Medulla oblongata (tissue), 1 donor: ENCODE data around the gene CITED4.
A peak's percentile ranks its signal among the peaks of the same experiment; 100 is the strongest.
"Not testable (repeated sequence)": the region's sequence is repeated elsewhere in the genome, so short reads cannot be mapped to it uniquely, and the experiment has no call there.

ENCODE experiments used
- DNase-seq: peaks from one replicate; pipeline ENCODE4 v3.0.0-alpha.2; 2015; ENCODE audit errors: extremely low spot score

Gene CITED4, protein sequence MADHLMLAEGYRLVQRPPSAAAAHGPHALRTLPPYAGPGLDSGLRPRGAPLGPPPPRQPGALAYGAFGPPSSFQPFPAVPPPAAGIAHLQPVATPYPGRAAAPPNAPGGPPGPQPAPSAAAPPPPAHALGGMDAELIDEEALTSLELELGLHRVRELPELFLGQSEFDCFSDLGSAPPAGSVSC

DNA sequence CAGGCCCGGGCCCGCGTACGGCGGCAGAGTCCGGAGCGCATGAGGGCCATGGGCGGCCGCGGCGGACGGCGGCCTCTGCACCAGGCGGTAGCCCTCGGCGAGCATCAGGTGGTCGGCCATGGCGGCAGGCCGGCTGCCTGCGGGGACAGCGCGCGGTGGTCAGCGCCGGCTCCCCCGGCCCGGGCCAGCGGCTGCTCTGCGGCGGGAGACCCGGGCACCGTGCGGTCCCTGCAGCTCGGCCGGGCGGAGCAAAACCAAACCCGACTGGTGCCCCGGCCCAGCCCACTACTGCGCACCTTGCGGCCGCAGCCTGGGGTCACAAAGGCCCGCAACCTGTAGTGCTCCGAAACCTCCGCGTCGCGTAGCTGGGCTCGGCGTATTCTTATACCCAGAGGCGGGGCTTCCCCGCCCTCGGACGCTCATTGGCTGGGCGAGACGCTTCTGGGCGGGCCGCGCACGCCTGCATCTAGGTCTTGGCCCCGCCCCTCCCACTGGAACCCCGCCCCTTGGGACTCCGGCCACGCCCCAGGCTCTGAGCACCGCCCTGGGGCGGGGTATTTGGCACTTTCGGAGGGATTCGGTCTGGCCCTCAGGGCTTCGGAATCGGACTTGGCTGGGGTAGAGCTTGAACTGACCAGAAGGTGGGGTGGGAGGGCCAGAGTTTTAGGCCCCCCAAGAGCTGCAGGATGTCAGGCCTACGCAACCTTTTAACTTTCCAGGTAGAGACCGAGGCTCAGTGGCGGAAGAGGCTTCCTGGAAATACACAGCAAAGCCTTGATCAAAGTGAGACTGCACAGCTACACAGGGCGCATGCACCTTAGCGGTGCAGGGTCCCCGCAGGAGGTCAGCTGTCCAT lies at the start of gene CITED4:
Gene CITED4, minus strand, starts transcription at position 356 of the 856 bp plus-strand sequence. Its CDS starts 236 bp downstream, at position 120.
- peak; percentile 96 for DNase-seq

DNA sequence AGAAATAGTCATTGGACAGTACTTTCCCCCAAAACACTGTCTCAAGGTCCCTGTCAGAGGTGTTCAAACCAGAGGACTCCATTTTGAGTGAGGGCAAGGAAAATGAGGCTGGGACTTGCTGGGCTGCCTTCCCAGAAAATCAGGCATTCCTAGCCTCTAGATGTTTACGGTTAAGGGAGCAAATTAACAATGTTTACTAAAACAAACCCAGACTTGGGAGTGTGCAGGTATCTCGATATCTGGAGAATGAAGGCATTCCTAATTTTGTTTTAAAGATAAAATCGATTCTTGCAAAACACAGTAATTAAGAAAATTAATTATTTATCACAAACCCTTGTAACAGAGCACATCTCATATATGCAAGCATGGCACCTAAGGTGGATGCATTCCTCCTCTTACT lies 48.9 kb upstream of the CITED4 start:
- DNase-seq: no peak

- DNase-seq: no peak
Measured at GRCh38 chr1:40909281-40909680, 47.1 kb upstream of the CITED4 start.

DNA sequence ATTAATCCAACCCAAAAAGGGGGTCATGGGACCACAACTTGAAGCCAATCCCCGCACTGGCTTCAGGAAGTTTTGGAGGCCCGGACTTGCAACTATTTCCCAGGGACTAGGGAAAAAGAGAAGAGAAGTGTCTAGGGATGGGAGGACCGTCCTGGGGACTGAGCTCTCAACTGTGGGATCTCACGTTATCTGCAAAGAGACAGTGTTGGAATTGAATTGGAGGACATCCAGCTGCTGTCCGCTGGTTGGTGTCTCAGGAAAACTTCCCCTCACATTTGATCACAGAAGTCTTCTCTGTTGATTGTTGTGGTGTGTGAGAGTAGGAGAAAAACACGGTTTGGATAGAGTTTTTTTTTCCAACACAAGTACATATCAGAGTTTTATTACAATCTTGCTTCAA lies 46.2 kb upstream of the CITED4 start:
- DNase-seq: no peak

GRCh38 chr1:40907899-40908298 lies 45.7 kb upstream of the CITED4 start:
- DNase-seq: no peak

DNA sequence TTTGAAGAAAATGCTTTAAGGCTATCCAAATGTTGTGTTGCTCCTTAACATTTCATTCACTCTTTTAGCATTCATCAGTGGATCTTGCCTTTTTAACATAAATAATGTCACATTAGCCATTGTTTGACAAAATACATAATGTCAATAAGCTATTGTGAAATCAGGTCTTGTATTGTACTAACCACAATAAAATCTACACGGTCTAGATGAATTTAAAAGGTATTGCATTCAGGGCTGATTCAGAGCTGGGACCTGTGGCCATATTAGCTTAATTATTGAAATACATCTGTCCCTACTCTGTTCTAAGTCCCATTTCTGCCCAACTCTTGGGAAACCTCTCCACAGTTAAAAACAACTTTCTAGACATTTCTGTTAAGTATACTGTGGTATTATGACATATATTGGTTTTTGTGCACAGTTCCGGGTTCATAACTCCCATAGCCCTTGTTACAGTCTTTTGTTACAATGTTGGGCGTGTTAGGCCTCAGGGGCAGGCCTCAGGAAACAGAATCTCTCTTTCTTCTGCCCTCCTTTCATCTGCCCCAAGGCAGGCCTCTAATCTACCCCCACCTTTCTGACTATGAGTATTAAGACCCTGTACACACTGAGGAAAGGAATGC lies 44.7 kb upstream of the CITED4 start:
- DNase-seq: no peak

GRCh38 chr1:40905061-40905460 lies 42.9 kb upstream of the CITED4 start:
- DNase-seq: no peak

GRCh38 chr1:40903106-40903505 lies 40.9 kb upstream of the CITED4 start:
- DNase-seq: peak; percentile 19

DNA sequence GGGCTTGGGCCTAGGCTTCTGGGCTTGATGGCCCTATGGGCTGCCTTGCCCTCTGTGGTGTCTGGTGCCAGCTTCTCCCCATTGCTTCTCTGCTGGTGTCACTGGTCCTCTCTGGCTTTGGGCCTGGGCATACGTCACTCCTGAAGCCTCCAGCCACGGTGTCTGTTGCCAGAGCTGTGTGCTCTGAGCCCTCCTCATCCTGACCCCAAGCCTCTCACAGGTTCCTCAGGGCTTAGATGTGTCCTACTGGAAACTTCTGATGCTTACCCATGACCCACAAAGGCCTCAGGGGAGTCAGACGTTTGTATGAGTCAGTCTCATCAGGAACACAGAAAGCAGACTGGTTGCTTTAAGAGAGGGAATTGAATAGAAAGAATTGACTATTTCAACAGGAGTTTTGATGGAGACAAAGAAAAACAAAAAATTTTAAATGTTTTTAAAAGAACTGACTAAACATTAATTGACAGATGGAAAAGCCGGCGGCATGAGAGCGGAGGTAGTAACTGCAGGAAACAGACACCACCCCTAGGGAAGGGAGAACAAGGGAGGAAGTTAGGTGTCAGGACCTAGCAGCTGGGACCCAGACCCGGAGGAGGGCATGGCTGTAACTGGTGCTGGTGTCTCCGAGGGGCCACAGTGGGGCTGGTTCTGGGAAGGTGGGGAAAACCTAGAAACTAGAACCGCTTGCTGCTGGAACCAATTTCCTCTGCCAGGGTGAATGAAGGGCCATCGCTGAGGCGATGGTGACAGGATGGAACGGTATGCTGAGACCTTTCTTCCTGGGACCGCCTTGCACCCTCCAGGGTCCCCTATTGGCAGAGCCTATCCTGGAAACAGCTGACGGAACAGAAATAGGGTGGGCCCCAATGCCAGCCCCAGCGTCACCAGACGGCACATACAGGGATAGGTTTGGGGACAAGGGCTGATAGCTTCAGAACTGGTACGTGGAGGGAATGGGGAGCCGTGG lies 40.0 kb upstream of the CITED4 start:
- peak; percentile 24 for DNase-seq

DNA sequence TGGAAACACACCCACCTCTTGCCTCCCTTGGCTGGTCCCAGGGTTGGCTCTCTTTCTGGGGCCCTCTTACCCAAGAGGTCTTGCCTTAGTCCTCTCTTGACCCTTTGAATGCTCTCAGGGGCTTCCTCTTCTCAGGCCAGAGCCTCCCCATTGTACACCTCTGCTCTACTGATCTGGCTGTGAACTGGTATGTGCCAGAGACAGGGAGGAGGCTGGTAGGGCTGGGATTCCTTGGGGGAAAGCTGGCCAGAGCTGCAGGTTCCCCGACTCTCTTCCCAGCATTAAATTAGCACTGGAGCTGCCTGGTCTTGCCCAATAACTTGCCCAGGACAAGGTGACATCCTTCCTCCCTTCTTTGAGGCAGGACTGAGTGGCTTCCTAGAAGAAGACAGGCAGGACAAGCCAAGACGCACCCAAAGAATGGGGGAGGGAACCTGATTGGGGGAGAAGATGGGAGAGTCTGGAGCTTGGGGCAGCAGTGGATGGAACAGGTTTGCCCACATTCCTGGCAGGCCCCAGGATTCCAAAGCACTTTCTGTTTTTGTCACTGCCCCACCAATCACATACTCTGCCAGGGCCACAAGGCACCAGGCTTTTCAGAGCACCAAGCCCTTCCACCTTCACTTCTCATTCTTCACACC lies 37.2 kb upstream of the CITED4 start:
- DNase-seq: no peak

GRCh38 chr1:40898431-40898901 lies 36.3 kb upstream of the CITED4 start:
- no peak for DNase-seq

- no peak for DNase-seq
Measured at GRCh38 chr1:40897513-40897912, 35.4 kb upstream of the CITED4 start.

- DNase-seq: no peak
Measured at GRCh38 chr1:40896482-40896881, 34.3 kb upstream of the CITED4 start.

- DNase-seq: no peak
Measured at GRCh38 chr1:40895601-40896000, 33.4 kb upstream of the CITED4 start.

GRCh38 chr1:40894858-40895257 lies 32.7 kb upstream of the CITED4 start:
- DNase-seq: not testable (repeated sequence)

GRCh38 chr1:40894455-40894854 lies 32.3 kb upstream of the CITED4 start:
- DNase-seq: no peak

- DNase-seq: no peak
Measured at GRCh38 chr1:40893946-40894345, 31.8 kb upstream of the CITED4 start.

GRCh38 chr1:40892354-40892753 lies 30.2 kb upstream of the CITED4 start:
- no peak for DNase-seq

- no peak for DNase-seq
Measured at GRCh38 chr1:40890771-40891170, 28.6 kb upstream of the CITED4 start.

DNA sequence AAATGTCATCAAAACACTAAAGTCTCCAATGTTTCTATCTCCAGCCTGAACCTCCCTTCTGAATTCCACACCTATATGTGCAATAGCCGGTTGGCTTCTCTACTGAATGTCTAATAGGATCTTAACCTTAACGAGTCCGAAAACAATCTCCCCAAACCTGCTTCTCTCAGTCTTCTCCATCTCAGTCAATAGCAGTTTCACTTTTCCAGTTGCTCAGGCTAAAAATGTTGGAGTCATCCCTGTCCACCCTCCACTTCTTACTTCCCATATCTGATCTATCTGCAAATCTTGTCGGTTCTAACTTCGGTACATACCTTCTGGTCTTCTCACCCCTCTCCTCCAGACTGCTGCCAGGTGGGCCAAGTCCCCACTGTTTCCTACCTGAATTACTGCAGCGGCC lies 25.5 kb upstream of the CITED4 start:
- DNase-seq: no peak

GRCh38 chr1:40887012-40887378 lies 24.8 kb upstream of the CITED4 start:
- DNase-seq: no peak
